Mesangial cell (primary cell): ENCODE data around the gene MAGI1. TPM values are rescaled to one million over a fixed set of nuclear protein-coding genes. Genes with fewer than 3 reads are reported as not detected.

Experiments
- total RNA-seq: library from RNA; depleted of rRNA; stranded (reverse); fragments of >200 nt; gene quantifications from 2 replicates; pipeline ENCODE4 v1.2.3, GENCODE V29; 2015

The MAGI1 gene
- total RNA-seq: 6.4 and 14.6 TPM in 2 replicates

GRCh38 chr3:66038726-66039589 is at the start of gene MAGI1:
MAGI1 (minus strand) TSS chr3:66038918; CDS start chr3:66038308, 610 bp downstream.

Other genes starting within 250 kb of the MAGI1 start
- 18.9 and 22.4 TPM in 2 replicates for gene SLC25A26, start 182.1 kb upstream of the MAGI1 start, total RNA-seq